OCI-LY7 (cell line): Measurements from ENCODE around the gene HNMT. TPM values are rescaled to one million over a fixed set of nuclear protein-coding genes. Genes with fewer than 3 reads are reported as not detected.

Experiments used
- BruUV-seq: library from RNA; stranded (reverse); fragments of 400-500 nt; replicated peaks from 2 replicates; lab custom pipeline; 2021; lab: Mats Ljungman, UMichigan
- CTCF ChIA-PET: fragments of 300-600 bp; sonication (Branson Sonifier 250); formaldehyde crosslinking; loops from one replicate; lab custom pipeline; 2022; ENCODE audit warnings: antibody characterized with exemption; ENCODE audit not compliant: unreplicated experiment; lab: Charles Lee
- POLR2A ChIA-PET: fragments of 300-600 bp; sonication (Branson Sonifier 250); formaldehyde crosslinking; loops from one replicate; lab custom pipeline; 2022; ENCODE audit warnings: antibody characterized with exemption; lab: Charles Lee
- DNase-seq: peaks from one replicate; pipeline ENCODE4 v3.0.0-alpha.2; 2015; ENCODE audit warnings: low spot score
- H2AFZ ChIP-seq: fragments of 200-600 bp; sonication (generic), shearing (Covaris generic); 2 replicates; pipeline ENCODE4 v1.6.1; 2014; ENCODE audit warnings: mild to moderate bottlenecking, antibody characterized with exemption, low read length, moderate library complexity
- H3K27ac ChIP-seq: fragments of 200-600 bp; sonication (generic); 2 replicates; pipeline ENCODE4 v1.5.1; 2014; ENCODE audit warnings: mixed run types, low read depth, mild to moderate bottlenecking, moderate library complexity, low read length, inconsistent platforms; ENCODE audit not compliant: poor library complexity, severe bottlenecking
- H3K36me3 ChIP-seq: fragments of 200-600 bp; sonication (generic); 2 replicates; pipeline ENCODE4 v1.6.1; 2014; ENCODE audit warnings: mild to moderate bottlenecking, antibody characterized with exemption, low read length, moderate library complexity, mixed read lengths; ENCODE audit not compliant: insufficient read depth
- H3K4me1 ChIP-seq: fragments of 200-600 bp; sonication (generic); 2 replicates; pipeline ENCODE4 v1.5.1; 2014; ENCODE audit warnings: mild to moderate bottlenecking, low read length; ENCODE audit not compliant: insufficient read depth, poor library complexity, severe bottlenecking
- H3K4me2 ChIP-seq: fragments of 200-600 bp; sonication (generic); 2 replicates; pipeline ENCODE4 v1.6.1; 2014; ENCODE audit warnings: mild to moderate bottlenecking, low read length
- H3K4me3 ChIP-seq: fragments of 200-600 bp; sonication (generic); 2 replicates; pipeline ENCODE4 v1.5.1; 2014; ENCODE audit warnings: mild to moderate bottlenecking, low read depth, low read length; ENCODE audit not compliant: poor library complexity, severe bottlenecking
- H3K79me2 ChIP-seq: fragments of 200-600 bp; sonication (generic); 2 replicates; pipeline ENCODE4 v1.6.1; 2016; ENCODE audit warnings: low read depth, mild to moderate bottlenecking, low read length, moderate library complexity, mixed read lengths; ENCODE audit not compliant: insufficient read depth
- H3K9me2 ChIP-seq: fragments of 200-600 bp; sonication (generic); 2 replicates; pipeline ENCODE4 v1.6.1; 2016; ENCODE audit warnings: mild to moderate bottlenecking, low read length, mixed read lengths; ENCODE audit not compliant: insufficient read depth
- H3K9me3 ChIP-seq: fragments of 200-600 bp; sonication (generic); 2 replicates; pipeline ENCODE4 v1.6.1; 2014; ENCODE audit warnings: mild to moderate bottlenecking, mixed run types, low read length, mixed read lengths
- H4K20me1 ChIP-seq: fragments of 200-600 bp; sonication (generic); 2 replicates; pipeline ENCODE4 v1.6.1; 2014; ENCODE audit warnings: mild to moderate bottlenecking, antibody characterized with exemption, low read length, moderate library complexity, mixed read lengths; ENCODE audit not compliant: insufficient read depth
- CTCF ChIP-seq: fragments of 200-600 bp; sonication (generic); conservative IDR thresholded peaks from 2 replicates; pipeline ENCODE4 v1.5.1; 2014; ENCODE audit warnings: mild to moderate bottlenecking, antibody characterized with exemption, low read length, moderate library complexity, mixed read lengths
- EZH2phosphoT487 ChIP-seq: fragments of 200-600 bp; sonication (generic); IDR thresholded peaks from 2 replicates; pipeline ENCODE4 v1.6.1; 2018; ENCODE audit warnings: low read depth, borderline replicate concordance, mild to moderate bottlenecking, mixed run types, antibody characterized with exemption, low read length, moderate library complexity, mixed read lengths
- intact Hi-C: fragments of 100-400 bp; cut with micrococcal nuclease; formaldehyde crosslinking; loops from one replicate; pipeline ENCODE4 v1.10.0; 2022; ENCODE audit not compliant: unreplicated experiment
- total RNA-seq, 2 experiments: library from RNA; depleted of rRNA in 1 of 2; stranded (reverse); fragments of >200 nt in 1 of 2; shearing (Covaris generic) in 1 of 2; gene quantifications; 2 replicates each; pipeline ENCODE4 v1.2.3, GENCODE V29; 2014 to 2022

The HNMT gene
- total RNA-seq, 2 experiments from 2014 or later, result not detected

- no peak for TF ChIP-seq CTCF
- TF ChIP-seq EZH2phosphoT487, result no peak
- H3K27ac ChIP-seq, result no peak overlapping the region
- H2AFZ ChIP-seq, result no peak overlapping the region
- no TSS peak for BruUV-seq
- H3K4me3 ChIP-seq, result no peak overlapping the region
- CTCF ChIA-PET, result no interaction called here
- intact Hi-C loops, result no loop called here
- H3K9me2 ChIP-seq, result no peaks in the 10 kb centered on the region
- H3K4me2 ChIP-seq, result no peak overlapping the region
- H3K79me2 ChIP-seq, result no peaks in the 10 kb centered on the region
- POLR2A ChIA-PET, result interaction anchor here (0.6 kb wide), 1 partner anchor 524 kb away, joined by 3 read pairs; no protein-coding TSS in a partner anchor
- no peaks in the 10 kb centered on the region for H3K4me1 ChIP-seq
- no peaks in the 10 kb centered on the region for H3K9me3 ChIP-seq
- H3K36me3 ChIP-seq, result no peaks in the 10 kb centered on the region
- H4K20me1 ChIP-seq, result no peaks in the 10 kb centered on the region
- no peak for DNase-seq
Measured at GRCh38 chr2:137980459-137980858, 16.2 kb downstream of the HNMT start.

DNA sequence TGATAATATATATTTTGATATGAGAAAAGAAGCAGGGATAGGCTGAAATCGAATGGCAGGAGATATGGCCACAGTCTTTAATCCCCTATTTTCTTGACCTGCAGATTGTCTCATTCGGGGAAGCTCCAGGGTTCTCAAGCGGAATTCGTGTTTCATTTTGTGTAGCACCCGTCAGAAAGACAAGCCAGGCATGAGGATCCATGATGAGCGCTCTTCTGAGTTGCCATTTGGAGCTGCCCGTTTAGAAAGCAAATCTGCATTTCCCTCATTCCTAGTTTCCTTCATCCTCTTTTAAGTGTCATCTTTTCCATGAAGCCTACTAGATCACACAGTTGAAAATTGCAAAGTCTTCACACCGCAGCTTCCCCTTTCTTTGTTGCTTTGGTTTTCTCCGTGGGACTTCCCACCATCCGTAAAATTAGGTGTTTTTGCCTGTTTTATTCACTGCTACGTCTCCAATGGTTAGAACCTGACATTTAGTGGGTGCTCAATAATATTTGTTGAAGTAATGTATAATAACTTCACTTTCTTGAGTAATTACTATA is 16.9 kb downstream of the HNMT start:
- H3K4me2 ChIP-seq, result no peak overlapping the region
- no peaks in the 10 kb centered on the region for H3K36me3 ChIP-seq
- BruUV-seq, result no TSS peak
- no peaks in the 10 kb centered on the region for H3K4me1 ChIP-seq
- ChIA-PET POLR2A (no interaction called here), CTCF (no interaction called here)
- H3K27ac ChIP-seq, result no peak overlapping the region
- H2AFZ ChIP-seq, result no peak overlapping the region
- H4K20me1 ChIP-seq, result no peaks in the 10 kb centered on the region
- no peaks in the 10 kb centered on the region for H3K9me3 ChIP-seq
- intact Hi-C loops, result no loop called here
- no peak for TF ChIP-seq CTCF
- TF ChIP-seq EZH2phosphoT487, result no peak
- no peaks in the 10 kb centered on the region for H3K9me2 ChIP-seq
- no peak for DNase-seq
- H3K4me3 ChIP-seq, result no peak overlapping the region
- H3K79me2 ChIP-seq, result no peaks in the 10 kb centered on the region

GRCh38 chr2:137983581-137983980 is 19.3 kb downstream of the HNMT start:
- H4K20me1 ChIP-seq, result no peaks in the 10 kb centered on the region
- no peak overlapping the region for H3K4me3 ChIP-seq
- H2AFZ ChIP-seq, result no peak overlapping the region
- no peaks in the 10 kb centered on the region for H3K9me3 ChIP-seq
- H3K4me2 ChIP-seq, result no peak overlapping the region
- CTCF ChIA-PET, result no interaction called here
- no TSS peak for BruUV-seq
- no peaks in the 10 kb centered on the region for H3K4me1 ChIP-seq
- DNase-seq, result no peak
- no peaks in the 10 kb centered on the region for H3K9me2 ChIP-seq
- POLR2A ChIA-PET, result no interaction called here
- H3K27ac ChIP-seq, result no peak overlapping the region
- TF ChIP-seq EZH2phosphoT487 (no peak), CTCF (no peak)
- no peaks in the 10 kb centered on the region for H3K36me3 ChIP-seq
- intact Hi-C loops, result no loop called here
- no peaks in the 10 kb centered on the region for H3K79me2 ChIP-seq
